Common myeloid progenitor, CD34-positive (primary cell): Measurements from ENCODE around the gene PRPF38B.
A peak's percentile ranks its signal among the peaks of the same experiment; 100 is the strongest.

Experiments
- CTCF ChIA-PET: fragments of 350-600 bp; sonication (Branson Sonifier 250); formaldehyde crosslinking; loops from one replicate; lab custom pipeline; 2021; ENCODE audit warnings: antibody characterized with exemption; lab: Charles Lee
- POLR2A ChIA-PET: fragments of 350-600 bp; sonication (Branson Sonifier 250); formaldehyde crosslinking; loops from one replicate; lab custom pipeline; 2021; ENCODE audit warnings: antibody characterized with exemption; lab: Charles Lee
- DNase-seq, 3 donors: peaks; one replicate each; pipeline versions ENCODE4 v3.0.0 to v3.0.0-alpha.2; 2013
- H3K27ac ChIP-seq, 2 experiments: 1 replicate in 1 of 2; 2 replicates in 1 of 2; pipeline ENCODE4 v1.7.0; 2013; ENCODE audit warnings: inconsistent platforms in 2 of 2, low read length in 2 of 2, mild to moderate bottlenecking in 2 of 2, low read depth in 1 of 2, moderate library complexity in 1 of 2; ENCODE audit not compliant: severe bottlenecking in 2 of 2, insufficient read depth in 1 of 2, poor library complexity in 1 of 2
- H3K27me3 ChIP-seq, 5 experiments: replicated peaks in 2 of 5; 1 replicate in 3 of 5; 2 replicates in 2 of 5; pipeline versions ENCODE4 v1.6.1 to v1.7.0; 2013; ENCODE audit warnings: low read length in 4 of 5, mild to moderate bottlenecking in 2 of 5, moderate library complexity in 2 of 5, inconsistent platforms in 1 of 5; ENCODE audit not compliant: insufficient read depth in 5 of 5, control insufficient read depth in 4 of 5
- H3K36me3 ChIP-seq, 4 experiments: 1 replicate in 2 of 4; 2 replicates in 2 of 4; pipeline versions ENCODE4 v1.6.1 to v1.7.0; 2013; ENCODE audit warnings: low read length in 3 of 4, control low read depth in 1 of 4, mild to moderate bottlenecking in 1 of 4; ENCODE audit not compliant: control insufficient read depth in 4 of 4, insufficient read depth in 4 of 4
- H3K4me1 ChIP-seq, 4 experiments: 1 replicate in 3 of 4; 2 replicates in 1 of 4; pipeline versions ENCODE4 v1.6.1 to v1.7.1; 2013; ENCODE audit warnings: low read length in 3 of 4, mild to moderate bottlenecking in 3 of 4, control low read depth in 1 of 4, inconsistent platforms in 1 of 4, moderate library complexity in 1 of 4; ENCODE audit not compliant: control insufficient read depth in 4 of 4, insufficient read depth in 4 of 4; ENCODE audit errors: control extremely low read depth in 1 of 4
- H3K4me3 ChIP-seq, 7 experiments: 1 replicate in 4 of 7; 2 replicates in 3 of 7; pipeline versions ENCODE4 v1.5.1 to v1.7.0; 2013; ENCODE audit warnings: mild to moderate bottlenecking in 7 of 7, low read length in 6 of 7, moderate library complexity in 6 of 7, inconsistent platforms in 2 of 7, low read depth in 2 of 7, control low read depth in 1 of 7; ENCODE audit not compliant: insufficient read depth in 4 of 7, control insufficient read depth in 1 of 7; ENCODE audit errors: extremely low read depth in 1 of 7
- H3K9me3 ChIP-seq, 5 experiments: 1 replicate in 4 of 5; 2 replicates in 1 of 5; pipeline versions ENCODE4 v1.6.1 to v1.7.1; 2013; ENCODE audit warnings: low read length in 4 of 5, mild to moderate bottlenecking in 2 of 5, inconsistent platforms in 1 of 5, low read depth in 1 of 5, moderate library complexity in 1 of 5; ENCODE audit not compliant: control insufficient read depth in 4 of 5, insufficient read depth in 2 of 5; ENCODE audit errors: control extremely low read depth in 1 of 5
- WGBS: methylation state at CpG from one replicate; pipeline ENCODE4 v1.1.5; 2013; ENCODE audit not compliant: insufficient coverage; 5-methylcytosine and 5-hydroxymethylcytosine counted together

Gene PRPF38B

DNA sequence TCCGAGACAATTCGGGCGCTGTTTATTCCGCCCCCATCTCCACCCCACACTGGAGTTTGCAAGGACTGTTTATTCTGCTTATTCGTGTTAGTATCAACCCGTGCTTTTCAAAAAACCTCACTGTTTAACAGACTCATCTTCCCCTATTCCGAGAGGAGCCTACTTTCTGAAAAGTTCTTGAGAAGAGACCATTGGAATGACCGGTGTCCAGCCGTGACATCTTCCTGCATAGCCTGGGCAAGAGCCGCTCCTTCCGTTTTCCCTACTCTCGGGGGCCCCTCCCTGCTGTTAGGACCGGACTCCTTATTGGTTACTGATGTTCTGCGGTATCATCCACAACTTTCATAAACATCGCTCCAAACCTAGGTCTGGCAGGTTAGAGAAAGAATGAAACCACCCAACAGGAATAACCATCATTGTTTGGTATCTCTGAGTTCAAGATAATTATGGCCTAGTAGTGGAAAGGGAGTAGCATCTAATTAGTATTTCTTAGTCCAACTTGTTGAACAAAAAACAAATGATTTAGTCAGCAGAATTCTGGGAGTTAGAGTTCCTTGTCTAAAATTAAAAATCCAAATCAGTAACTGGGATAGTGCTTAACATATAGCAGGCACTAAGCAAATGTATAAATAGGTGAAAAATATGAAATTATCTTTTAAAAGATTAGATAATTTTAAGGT lies 55.2 kb downstream of the PRPF38B start:
- CTCF ChIA-PET = no interaction called here
- Histone ChIP-seq H3K4me3 (peak overlapping the region; percentile 82 to 98 (median 93)), H3K4me1 (peaks cover 8 to 23% (median 12%) of the 10 kb centered on the region in 4 experiments), H3K36me3 (peaks cover 0 to 8% (median 3%) of the 10 kb centered on the region in 4 experiments), H3K27me3 (no peaks in the 10 kb centered on the region), H3K27ac (peak overlapping the region; percentile 85 to 94), H3K9me3 (no peaks in the 10 kb centered on the region)
- WGBS = 0% methylated on average over 8 of the region's 15 CpGs
- POLR2A ChIA-PET = interaction anchor here (0.7 kb wide), 1 partner anchor 55 kb away, joined by 3 read pairs; the partner anchor contains the start of gene PRPF38B
- DNase-seq = peak; percentile 52 to 78 (median 75)

DNA sequence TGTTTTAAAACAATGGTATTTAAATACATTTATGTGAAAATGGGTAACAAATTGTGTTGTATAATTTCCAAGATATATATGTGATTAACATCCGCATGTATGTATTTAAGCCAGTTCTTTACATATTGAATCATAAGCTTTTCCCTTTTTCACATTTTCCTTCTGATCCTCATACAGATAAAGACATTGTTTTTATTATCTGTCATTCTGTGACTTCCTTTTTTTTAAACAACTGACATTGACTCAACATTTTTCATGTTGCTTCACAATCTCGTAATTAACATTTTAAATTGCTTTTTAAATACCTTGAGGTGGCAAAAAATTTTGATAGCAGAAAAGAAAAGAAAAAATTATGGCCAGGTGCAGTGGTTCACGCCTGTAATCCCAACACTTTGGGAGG lies 55.8 kb downstream of the PRPF38B start:
- H3K9me3 ChIP-seq = no peaks in the 10 kb centered on the region
- ChIA-PET POLR2A (no interaction called here), CTCF (no interaction called here)
- 80% methylated on average over 1 of the region's 3 CpGs for WGBS
- peak overlapping the region; percentile 85 to 94 for H3K27ac ChIP-seq
- peaks cover 8 to 23% (median 12%) of the 10 kb centered on the region in 4 experiments for H3K4me1 ChIP-seq
- H3K36me3 ChIP-seq = peaks cover 0 to 14% (median 7%) of the 10 kb centered on the region in 4 experiments
- peak overlapping the region in 6 of 7 experiments; percentile 85 to 98 (median 95) for H3K4me3 ChIP-seq
- H3K27me3 ChIP-seq = no peaks in the 10 kb centered on the region
- peak; percentile 29 to 68 (median 61) for DNase-seq

GRCh38 chr1:108749081-108749480 lies 57.0 kb downstream of the PRPF38B start:
- CTCF ChIA-PET = no interaction called here
- Histone ChIP-seq H3K4me1 (peaks cover 8 to 23% (median 12%) of the 10 kb centered on the region in 4 experiments), H3K27me3 (no peaks in the 10 kb centered on the region), H3K36me3 (peaks cover 3 to 22% (median 8%) of the 10 kb centered on the region in 4 experiments), H3K4me3 (no peak overlapping the region), H3K9me3 (no peaks in the 10 kb centered on the region), H3K27ac (no peak overlapping the region)
- POLR2A ChIA-PET = no interaction called here
- DNase-seq = no peak
- 94% methylated on average over 4 of the region's 4 CpGs for WGBS

- ChIA-PET POLR2A (interaction anchor here (0.6 kb wide), 1 partner anchor 184 kb away, joined by 3 read pairs; no protein-coding TSS in a partner anchor), CTCF (interaction anchor here (0.6 to 1.2 kb wide), 2 partner anchors 29 to 105 kb away, joined by 3 read pairs; no protein-coding TSS in a partner anchor)
- Histone ChIP-seq H3K36me3 (peaks cover 4 to 31% (median 15%) of the 10 kb centered on the region in 4 experiments), H3K27me3 (no peaks in the 10 kb centered on the region), H3K27ac (no peak overlapping the region), H3K9me3 (no peaks in the 10 kb centered on the region), H3K4me1 (peaks cover 8 to 23% (median 12%) of the 10 kb centered on the region in 4 experiments), H3K4me3 (no peak overlapping the region)
- no CpG with 5 or more reads among the region's 1 CpG for WGBS
- no peak for DNase-seq
These were observed 58.5 kb downstream of the PRPF38B start for GRCh38 chr1:108750476-108751181.
